NK-92 (cell line): ENCODE data around the gene MYH6.
"Not testable (repeated sequence)": the region's sequence is repeated elsewhere in the genome, so short reads cannot be mapped to it uniquely, and the experiment has no call there.

Source experiments
- DNase-seq: peaks from one replicate; lab custom pipeline; 2025; ENCODE audit not compliant: unreplicated experiment; lab: John Stamatoyannopoulos, UW

The MYH6 gene

DNA sequence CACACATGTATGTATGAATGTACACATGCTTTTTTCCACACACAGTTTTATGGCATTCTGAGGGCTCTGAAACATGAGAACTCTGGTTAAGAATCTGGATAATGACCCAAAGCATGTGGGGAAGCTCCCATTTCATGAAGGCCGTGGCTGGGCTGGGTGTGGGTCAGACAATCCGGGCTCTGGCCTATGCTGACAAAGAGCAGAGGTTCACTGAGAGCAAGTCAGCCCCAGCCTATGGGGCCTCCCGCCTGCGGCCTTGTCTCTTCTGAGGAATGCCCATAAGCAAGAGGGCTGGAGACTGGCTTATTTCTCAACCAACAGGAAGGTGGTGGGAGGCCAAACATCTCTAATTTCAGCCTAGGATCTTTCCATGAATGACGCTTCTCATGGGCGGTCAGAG is 8.5 kb downstream of the MYH6 start:
- no peak for DNase-seq

- DNase-seq: no peak
Measured at GRCh38 chr14:23399136-23399535, 8.9 kb downstream of the MYH6 start.

DNA sequence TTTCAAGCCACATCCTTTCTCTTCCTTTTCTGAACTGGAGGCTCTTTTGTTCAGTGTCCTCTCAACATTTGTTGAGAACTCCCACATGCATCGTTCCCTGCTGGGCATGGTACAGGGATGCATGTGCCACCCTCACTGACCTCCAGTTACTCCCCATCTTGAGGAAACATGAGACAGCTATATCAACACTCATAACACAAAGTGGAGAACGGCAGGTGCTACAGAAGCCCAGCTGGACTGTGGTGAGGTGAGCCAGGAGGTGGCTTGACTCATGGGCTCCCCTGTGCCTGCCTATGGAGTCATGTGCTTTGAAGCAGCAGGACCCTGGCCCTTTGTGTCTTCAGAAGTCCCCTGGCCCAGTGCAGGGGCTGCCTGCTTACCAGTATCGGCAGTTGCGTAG is 9.7 kb downstream of the MYH6 start:
- DNase-seq: no peak

DNA sequence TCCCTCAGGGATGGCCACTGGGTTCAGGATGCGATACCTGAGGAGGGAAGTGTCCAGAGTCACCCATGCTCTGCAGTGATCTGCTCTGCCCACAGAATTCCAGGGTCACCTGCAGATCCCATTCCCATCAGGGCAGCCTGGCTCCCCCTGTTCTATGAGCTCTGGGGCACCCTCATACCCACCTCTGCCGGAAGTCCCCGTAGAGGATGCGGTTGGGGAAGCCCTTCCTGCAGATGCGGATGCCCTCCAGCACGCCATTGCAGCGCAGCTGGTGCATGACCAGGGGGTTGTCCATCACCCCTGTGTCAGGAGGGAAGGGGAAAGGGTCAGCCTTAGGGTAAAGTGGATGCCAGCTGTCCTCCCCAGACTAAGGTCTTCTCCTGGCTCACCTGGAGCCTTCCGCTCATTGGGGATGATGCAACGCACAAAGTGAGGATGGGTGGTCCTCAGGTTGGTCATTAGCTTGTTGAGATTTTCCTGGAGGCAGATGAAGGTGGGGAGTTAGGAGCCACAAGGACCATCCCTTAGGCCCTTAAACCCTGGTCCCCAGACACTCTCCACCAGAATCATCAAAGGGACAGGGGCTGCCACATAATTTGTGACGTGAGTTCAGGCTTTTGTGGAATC is 11.2 kb downstream of the MYH6 start:
- no peak for DNase-seq

GRCh38 chr14:23396126-23396525 is 11.9 kb downstream of the MYH6 start:
- DNase-seq: no peak

GRCh38 chr14:23392613-23393012 is 15.5 kb downstream of the MYH6 start:
- no peak for DNase-seq

DNA sequence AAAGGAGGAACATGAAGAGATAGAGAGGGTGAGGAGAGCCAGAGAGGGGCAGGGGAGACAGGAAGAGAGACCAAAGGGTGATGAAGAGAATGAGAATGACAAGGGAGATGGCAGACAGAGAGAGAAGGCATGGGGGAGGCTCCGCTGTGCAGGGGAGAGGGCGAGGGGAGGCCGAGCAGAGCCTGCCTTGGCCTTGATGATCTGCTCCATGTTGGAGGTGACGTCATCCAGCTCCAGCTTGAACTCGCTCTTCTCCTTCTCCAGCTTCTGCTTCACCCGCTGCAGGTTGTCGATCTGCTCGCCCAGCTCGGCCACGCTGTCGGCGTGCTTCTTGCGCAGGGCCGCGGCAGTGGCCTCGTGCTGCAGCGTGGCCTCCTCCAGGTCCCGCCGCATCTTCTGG is 18.2 kb downstream of the MYH6 start:
- not testable (repeated sequence) for DNase-seq

DNA sequence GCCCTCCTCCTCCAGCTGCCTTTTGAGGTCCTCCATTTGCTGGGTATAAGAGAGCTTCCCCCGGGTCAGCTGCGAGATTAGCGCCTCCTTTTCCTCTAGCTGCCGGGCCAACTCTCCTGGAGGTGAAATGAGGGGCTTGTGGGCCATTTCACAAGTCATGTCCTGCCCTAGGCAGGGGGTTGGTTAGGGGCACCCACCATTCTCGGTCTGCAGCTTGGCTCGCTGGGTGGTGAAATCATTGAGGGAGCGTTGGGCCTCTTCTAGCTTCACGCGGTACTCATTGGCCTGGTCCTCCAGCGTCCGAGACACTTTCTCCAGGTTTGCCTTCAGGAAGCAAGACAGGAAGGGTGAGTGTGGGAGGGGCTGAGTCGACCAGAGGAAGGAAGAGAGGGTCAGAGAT is 18.7 kb downstream of the MYH6 start:
- DNase-seq: no peak

DNA sequence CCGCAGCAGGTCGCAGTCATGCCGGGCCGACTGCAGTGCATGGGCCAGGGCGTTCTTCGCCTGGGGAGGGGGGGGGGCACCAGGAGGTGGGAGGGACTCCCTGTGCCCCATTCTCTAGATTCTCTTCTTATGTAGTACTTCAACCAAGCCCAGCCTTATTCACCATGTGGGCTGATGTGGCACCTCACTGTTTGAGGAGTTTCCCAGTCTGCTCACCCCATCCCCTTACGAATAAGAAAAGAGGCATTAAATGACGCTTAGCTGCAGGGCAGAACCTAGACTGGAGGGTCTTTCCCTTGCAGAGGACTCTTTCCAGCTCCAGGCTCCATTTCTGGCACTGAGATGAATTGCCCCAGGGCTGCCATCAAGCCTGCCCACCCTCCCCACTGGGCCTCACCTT is 19.1 kb downstream of the MYH6 start:
- DNase-seq: no peak

DNA sequence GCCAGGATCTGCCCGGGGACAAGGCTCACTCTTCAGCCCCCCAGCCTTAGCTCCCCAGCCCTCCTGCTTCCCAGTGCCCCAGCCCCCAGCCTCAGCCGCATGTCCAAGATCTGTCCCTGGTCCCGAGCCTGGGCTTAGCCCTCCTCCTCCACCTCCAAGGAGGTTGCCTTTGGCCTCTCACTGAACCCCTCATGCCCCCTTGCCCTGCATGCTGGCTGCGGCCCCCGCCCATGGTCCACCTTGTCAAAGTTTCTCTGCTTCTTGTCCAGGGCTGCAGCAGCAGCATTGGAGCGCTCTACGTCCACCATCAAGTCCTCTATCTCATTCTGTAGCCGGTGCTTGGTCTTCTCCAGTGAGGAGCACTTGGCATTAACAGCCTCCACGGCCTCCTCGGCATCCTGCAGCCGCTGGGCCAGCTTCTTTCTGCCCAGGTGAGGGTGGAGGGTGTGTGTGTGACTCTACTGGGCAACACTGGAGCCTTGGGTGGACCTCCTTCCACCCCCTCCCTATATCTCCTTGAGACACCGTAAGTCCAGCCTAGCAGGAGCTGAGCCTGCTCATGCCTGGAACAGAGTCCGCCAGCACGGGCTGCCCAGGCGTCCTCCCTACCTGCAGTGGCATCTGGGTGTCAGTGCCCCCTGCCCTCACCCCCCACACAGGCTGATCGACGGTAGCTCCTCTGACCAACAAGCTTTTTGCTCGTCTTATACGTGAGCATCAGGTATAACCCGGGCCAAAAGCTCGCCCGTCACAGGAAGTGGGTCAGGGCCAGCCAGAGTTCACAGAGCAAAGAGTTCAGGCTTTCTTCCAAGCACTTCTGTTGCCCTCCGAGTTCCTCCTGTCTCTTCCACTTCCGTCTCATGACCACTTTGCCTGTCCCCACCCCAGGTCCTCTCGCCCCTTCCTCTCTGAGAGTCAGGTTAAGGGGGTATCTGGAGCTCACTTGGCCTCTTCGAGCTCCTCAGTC is 19.9 kb downstream of the MYH6 start:
- no peak for DNase-seq

GRCh38 chr14:23386999-23387398 is 21.1 kb downstream of the MYH6 start:
- DNase-seq: no peak

DNA sequence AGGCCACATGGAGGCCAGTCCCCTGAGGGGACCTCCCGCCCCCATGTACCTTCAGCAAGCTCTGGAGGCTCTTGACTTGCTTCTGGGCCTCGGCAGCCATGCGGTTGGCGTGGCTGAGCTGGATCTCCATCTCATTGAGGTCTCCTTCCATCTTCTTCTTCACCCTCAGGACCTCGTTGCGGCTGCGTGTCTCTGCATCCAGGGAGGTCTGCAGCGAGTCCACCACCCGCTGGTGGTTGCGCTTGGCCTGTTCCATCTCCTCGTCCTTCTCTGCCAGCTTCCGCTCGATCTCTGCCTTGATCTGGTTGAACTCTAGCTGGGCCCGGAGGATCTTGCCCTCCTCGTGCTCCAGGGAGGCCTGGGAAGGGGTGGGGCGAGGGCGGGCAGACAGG is 21.8 kb downstream of the MYH6 start:
- DNase-seq: not testable (repeated sequence)

DNA sequence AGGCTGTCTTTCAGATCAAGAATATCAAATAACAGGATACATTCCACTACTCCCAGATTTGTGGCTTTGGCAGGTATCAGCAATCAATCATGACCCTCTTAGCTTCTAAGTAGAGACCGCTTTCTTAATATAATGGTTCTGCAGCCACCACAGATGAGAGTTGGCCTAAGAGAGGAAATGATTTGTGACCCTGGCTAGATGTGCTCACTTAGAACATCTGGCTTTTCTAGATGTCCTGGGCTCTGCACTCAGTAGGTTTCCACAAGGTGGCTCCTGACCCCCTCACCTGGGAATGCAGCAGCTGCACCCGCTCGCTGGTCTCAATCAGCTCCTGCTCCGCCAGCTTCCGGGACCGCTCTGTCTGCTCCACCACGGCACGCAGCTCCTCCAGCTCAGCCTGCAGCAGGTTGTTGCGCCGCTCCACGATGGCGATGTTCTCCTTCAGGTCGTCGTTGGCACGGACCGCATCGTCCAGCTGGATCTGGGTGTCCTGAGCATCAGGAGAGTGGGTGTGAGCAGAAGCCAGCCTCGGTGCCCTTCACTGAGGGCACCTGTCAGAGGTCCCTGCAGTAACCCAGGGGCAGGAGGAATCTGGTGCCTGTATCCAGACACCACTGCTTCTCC is 22.3 kb downstream of the MYH6 start:
- no peak for DNase-seq

GRCh38 chr14:23385244-23385641 is 22.8 kb downstream of the MYH6 start:
- no peak for DNase-seq

DNA sequence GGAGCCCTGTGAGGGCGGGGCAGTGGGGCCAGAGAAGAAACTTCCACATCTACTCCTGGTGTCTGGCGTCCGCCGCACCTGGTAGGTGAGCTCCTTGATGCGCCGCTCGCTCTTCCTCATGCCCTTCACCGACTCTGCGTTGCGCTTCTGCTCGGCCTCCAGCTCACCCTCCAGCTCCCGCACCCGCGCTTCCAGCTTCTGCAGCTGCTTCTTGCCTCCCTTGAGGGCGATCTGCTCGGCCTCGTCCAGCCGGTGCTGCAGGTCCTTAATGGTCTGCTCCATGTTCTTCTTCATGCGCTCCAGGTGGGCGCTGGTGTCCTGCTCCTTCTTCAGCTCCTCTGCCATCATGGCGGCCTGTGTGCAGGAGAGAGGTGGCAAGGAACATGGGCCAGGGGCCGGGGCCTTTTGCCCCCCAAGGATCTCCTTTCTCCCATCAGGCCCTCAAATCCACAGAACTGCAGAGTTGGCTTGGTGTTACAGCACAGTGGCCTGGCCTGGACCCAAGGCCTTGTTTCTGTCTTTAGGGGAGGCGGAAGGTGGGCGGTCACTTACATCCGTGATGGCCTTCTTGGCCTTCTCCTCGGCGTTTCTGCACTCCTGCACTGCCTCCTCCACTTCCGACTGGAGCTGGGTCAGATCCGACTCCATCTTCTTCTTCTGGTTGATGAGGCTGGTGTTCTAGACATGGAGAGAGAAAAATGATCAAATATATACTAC is 23.6 kb downstream of the MYH6 start:
- DNase-seq: no peak

- no peak for DNase-seq
Measured at GRCh38 chr14:23382731-23383440, 25.2 kb downstream of the MYH6 start.

DNA sequence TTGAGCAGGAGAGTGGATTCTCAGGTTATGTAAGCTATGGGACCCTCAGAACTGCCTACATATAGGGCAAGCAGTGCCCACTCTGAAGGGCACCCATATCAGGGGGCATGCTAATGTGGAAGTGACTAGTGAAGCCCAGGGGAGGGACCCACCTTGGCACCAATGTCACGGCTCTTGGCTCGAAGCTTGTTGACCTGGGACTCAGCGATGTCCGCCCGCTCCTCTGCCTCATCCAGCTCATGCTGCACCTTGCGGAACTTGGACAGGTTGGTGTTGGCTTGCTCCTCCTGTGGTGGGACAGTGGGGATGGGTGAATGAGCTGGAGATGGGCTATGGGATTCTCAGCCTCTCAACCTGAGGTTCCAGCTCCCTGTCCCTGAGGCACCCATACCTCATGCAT is 25.8 kb downstream of the MYH6 start:
- DNase-seq: no peak

GRCh38 chr14:23381871-23382270 is 26.2 kb downstream of the MYH6 start:
- no peak for DNase-seq

DNA sequence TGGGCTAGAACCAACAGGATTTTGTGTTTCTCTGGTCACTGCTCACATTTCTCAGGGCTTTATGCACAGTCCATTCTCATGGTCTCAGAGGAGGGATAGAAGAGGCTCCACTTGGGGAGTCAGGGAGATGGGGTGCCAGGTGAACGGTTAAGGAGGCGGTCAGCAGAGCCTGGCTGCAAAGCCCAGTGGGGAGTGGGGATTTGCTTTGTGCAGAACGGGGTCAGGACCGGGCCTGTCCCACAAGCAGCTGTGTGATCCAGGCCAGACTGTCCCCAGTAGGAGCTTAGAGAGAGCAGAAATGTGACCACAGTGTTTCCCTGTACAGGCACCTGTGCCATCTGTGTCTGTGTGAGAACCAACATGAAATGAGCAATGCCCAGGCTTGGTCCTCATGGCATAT is 27.1 kb downstream of the MYH6 start:
- no peak for DNase-seq

GRCh38 chr14:23380197-23380914 is 27.7 kb downstream of the MYH6 start:
- no peak for DNase-seq
